GM19395 (cell line): Measurements from ENCODE around the gene ULK2.

Source experiments
- ATAC-seq: cut with Tn5 transposase; IDR thresholded peaks from one replicate; pipeline ENCODE4 v1.9.1; 2021; ENCODE audit warnings: mild to moderate bottlenecking, moderate library complexity; ENCODE audit not compliant: unreplicated experiment

ULK2 gene

GRCh38 chr17:19731626-19732025, 136.1 kb downstream of the ULK2 start:
- ATAC-seq = no peak

GRCh38 chr17:19730843-19731242, 136.9 kb downstream of the ULK2 start:
- no peak for ATAC-seq

- no peak for ATAC-seq
Measured at GRCh38 chr17:19729900-19730299, 137.8 kb downstream of the ULK2 start.

GRCh38 chr17:19728084-19728495, 139.6 kb downstream of the ULK2 start:
- no peak for ATAC-seq

GRCh38 chr17:19727501-19728078, 140.1 kb downstream of the ULK2 start:
- ATAC-seq = no peak

- no peak for ATAC-seq
Measured at GRCh38 chr17:19726631-19727376, 140.9 kb downstream of the ULK2 start.

- no peak for ATAC-seq
Measured at GRCh38 chr17:19725486-19725885, 142.2 kb downstream of the ULK2 start.

GRCh38 chr17:19724501-19725420, 143.0 kb downstream of the ULK2 start:
- no peak for ATAC-seq

- no peak for ATAC-seq
Measured at GRCh38 chr17:19723964-19724363, 143.8 kb downstream of the ULK2 start.
